Occipital lobe (tissue), 2 donors: ENCODE data around the gene STIL. TPM values are rescaled to one million over a fixed set of nuclear protein-coding genes. Genes with fewer than 3 reads are reported as not detected.
"Not testable (repeated sequence)": the region's sequence is repeated elsewhere in the genome, so short reads cannot be mapped to it uniquely, and the experiment has no call there.

Source experiments
- DNase-seq: peaks from one replicate; lab custom pipeline; 2025; lab: John Stamatoyannopoulos, UW
- total RNA-seq: library from RNA; depleted of rRNA; stranded (reverse); fragments of >200 nt; gene quantifications from one replicate; pipeline ENCODE4 v1.2.3, GENCODE V29; 2014

The STIL gene
- 9.4 TPM for total RNA-seq

- peak; percentile 98 for DNase-seq
Measured at GRCh38 chr1:47313915-47314664, at the start of gene STIL. TSS of gene STIL (minus strand) at chr1:47314147. CDS start at chr1:47310319, 3,828 bp downstream.

GRCh38 chr1:47362828-47363227 lies 48.9 kb upstream of the STIL start:
- no peak for DNase-seq

DNA sequence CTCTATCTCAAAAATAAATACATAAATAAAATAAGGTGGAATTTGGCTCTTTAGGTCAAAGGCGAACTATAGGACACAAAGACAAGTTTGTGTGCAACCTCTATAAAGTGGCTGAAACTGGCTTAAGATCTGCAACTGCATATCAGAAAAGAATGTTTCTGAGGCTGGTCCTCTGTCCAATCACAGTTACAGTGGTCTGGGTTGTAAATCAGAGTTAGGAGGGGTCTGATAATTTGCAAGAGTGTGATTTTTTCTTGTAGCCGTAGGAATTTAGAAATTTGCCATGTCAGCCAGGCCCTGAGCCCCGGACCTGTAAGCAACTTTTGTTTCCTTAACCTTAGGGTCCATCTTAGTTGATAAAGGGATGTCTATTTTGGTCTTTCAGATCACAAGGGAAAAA lies 47.4 kb upstream of the STIL start:
- no peak for DNase-seq

- no peak for DNase-seq
Measured at GRCh38 chr1:47351305-47351704, 37.4 kb upstream of the STIL start.

DNA sequence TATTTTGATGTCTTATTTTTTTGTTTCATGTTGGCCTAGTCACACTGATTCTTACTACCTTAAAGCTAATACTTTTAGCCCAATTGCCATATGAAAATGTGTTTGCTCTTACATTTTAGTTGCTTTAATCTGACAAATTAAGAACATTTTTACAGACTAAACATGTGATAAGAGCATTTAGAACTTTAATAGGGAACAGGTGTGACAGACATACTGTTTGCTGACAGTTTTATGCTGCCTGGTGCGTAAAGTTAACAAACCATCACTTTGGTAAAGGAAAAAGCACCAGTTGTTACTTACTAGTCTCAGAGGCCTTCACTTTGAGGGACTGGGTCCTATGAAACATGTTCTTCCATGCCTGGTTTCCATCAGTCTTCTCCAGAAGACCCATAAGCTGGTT lies 34.3 kb upstream of the STIL start:
- no peak for DNase-seq

GRCh38 chr1:47347735-47348134 lies 33.8 kb upstream of the STIL start:
- no peak for DNase-seq

- DNase-seq: not testable (repeated sequence)
Measured at GRCh38 chr1:47346979-47347378, 33.0 kb upstream of the STIL start.

DNA sequence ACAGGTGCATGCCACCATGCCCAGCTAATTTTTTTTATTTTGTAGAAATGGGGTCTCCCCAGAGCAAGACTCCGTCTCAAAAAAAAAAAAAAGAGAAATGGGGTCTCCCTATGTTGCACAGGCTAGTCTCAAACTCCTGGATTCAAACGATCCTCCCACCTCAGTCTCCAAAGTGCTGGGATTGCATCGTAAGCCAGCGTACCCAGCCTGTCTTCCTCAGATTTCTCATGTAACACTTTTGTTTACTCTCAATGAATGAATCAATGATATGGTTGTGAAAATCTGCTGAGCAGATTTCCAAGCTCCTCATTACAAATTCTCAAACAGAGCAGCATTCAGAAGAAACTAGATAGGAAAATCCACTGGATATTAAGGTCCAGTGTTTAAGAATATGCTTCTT lies 26.3 kb upstream of the STIL start:
- DNase-seq: no peak

DNA sequence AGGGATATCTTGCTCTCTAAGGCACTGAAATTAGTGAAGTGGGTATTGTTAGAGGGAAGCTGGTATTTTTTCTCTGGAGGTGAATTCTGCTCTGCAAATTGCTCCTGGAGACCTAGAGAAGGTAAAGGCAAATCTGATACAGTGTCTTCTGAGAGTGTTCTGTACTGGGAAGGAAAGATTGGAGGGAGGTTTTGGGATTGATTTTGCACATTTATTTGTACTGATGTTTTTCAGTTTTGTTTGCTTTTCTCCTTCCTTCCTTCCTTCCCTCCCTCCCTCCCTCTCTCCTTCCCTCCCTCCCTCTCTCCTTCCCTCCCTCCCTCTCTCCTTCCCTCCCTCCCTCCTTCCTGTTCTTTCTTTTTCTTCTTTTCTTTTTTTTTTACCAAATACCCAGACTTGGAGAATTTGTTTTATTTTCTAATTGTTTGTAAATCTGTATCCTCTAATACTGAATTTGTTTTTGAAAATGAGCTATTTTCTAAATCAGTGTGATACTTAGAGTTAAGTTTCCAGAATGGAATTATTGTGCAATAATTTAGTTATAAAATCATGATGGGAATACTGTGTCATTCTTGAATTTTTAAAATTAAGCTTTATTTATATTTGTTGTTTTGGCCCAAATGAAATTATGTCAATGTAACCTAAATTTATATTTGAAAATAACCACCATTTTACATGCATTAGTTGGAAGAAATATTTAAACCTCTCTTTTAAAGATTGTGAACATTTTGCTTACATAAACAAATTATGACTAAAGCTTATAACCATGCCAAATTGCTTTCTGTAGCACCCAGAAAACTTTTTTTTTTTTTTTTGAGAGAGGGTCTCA lies 24.5 kb upstream of the STIL start:
- DNase-seq: no peak

DNA sequence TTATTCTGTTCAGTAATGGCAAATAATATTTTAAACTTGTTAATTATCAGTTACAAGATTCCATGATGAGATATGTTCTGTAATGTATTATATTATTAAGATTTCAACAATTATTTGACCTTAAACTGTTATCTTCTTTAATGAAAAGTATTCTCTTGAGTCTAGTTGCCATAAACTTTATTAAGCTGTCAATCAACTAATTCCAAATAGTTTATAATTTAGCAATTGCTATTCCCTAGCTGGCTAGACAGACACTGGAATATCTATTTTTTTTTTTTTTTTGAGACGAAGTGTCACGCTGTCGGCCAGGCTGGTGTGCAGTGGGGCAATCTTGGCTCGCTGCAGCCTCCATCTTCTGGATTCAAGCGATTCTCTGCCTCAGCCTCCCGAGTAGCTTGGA lies 23.4 kb upstream of the STIL start:
- DNase-seq: no peak

- DNase-seq: no peak
Measured at GRCh38 chr1:47334765-47335435, 21.0 kb upstream of the STIL start.

DNA sequence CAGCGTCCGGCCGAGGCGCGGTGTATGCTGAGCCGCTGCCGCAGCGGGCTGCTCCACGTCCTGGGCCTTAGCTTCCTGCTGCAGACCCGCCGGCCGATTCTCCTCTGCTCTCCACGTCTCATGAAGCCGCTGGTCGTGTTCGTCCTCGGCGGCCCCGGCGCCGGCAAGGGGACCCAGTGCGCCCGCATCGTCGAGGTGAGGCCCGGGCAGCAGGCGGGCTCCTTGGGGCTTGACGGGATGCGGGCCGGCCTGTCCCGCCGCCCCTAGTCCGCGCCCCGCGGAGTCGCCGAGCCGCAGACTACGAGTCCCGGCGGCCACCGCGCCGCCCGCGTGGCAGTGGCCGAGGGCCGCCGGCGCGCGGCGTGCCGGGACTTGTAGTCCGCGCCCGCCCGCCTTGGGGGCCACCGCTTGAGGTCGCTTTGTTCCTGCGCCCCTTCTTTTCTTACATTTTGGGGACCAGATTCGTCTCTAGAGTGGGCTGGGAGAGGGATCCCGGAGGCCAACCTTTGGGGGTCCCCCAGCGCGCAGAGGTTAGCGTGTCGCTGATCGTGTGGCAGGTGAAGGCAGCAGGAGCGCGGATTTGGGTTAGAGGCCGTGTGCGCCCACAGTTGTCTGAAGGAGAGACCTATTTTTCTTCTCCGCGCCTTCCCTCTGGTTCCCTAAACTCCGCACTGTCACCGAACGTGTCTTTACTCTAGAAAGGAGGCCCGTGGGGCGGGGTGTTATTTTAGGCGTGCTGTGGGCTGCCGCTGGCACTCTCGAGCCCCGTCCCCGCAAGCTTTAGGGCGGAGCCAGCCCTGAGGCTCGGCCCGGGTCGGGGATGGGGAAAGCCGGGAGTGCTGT lies 20.2 kb upstream of the STIL start:
- peak; percentile 81 for DNase-seq

DNA sequence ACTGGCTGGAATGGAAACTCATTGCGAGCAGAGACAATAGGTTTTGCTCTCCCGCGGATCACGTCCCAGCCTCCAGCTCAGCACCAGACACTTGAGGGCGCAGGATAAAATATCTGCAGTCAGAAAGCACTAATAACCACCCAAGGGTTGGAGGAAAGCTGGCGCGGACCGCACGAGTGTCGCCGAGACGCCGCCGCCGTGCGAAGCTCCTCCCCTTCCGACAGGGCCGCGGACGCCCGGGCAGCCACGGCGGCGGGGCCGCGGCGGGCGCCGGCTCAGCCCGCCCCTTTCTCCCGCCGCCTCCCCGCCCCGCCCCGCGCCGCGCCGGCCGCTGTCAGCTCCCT lies 19.6 kb upstream of the STIL start, which contains the start of gene CMPK1:
Gene CMPK1 (plus strand): TSS at position 213 of the 344 bp plus-strand sequence. CDS start 156 bp downstream, outside the sequence.
- DNase-seq: peak; percentile 81

DNA sequence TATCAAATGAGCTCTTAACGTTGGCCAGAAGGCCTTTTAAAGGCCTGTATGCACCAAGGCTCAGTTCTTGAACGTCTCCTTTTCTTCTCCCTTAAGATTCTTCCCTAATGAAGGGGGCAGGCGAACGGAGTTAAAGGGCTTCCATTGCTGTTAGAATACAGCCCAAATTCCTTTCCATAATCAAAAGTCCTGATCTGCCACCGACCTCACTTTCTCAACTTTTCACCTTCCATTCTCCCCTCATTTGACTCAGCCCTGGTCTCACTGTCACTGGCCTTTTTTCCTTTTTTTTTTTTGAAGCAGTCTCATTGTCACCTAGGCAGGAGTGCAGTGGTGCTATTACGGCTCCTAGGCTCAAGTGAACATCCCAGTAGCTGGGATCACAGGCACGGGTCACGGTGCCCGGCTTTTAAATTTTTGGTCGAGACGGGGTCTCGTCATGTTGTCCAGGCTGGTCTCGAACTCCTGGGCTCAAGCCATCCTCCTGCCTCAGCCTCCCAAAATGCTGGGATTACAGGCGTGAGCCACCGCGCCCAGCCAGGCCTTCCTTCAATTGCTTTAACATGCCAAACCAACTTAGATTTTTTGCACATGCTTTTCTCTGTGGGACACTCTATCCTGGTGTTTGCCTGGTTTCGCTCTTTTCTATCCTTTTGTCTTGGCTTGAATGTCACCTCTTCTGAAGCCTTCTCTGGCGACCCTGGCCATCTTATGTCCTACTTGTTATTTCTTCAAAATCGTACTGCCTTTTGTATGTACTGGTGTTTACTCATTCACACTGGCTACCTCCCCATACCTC lies 19.0 kb upstream of the STIL start:
- no peak for DNase-seq

DNA sequence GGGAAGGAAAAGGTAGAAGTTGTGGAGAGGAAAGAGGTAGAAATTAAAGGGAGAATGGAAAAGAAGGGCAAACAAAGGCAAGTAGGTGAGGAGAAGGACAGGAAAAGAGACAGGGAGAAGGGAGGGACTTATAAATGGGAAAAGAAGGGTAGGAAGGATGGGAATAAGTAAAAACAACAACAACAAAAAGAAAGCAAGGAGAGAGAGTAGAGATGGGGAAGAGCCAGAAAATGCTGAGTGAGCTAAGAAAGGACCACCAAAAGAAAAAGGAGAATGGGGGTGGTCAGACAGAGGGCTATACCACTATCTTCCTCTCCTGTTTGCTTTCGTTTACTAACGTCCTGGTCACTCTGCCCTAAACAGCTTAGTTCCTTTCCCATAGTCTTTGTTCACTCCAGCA lies 17.9 kb upstream of the STIL start:
- no peak for DNase-seq

GRCh38 chr1:47330212-47330611 lies 16.3 kb upstream of the STIL start:
- no peak for DNase-seq

GRCh38 chr1:47328992-47329391 lies 15.0 kb upstream of the STIL start:
- no peak for DNase-seq

DNA sequence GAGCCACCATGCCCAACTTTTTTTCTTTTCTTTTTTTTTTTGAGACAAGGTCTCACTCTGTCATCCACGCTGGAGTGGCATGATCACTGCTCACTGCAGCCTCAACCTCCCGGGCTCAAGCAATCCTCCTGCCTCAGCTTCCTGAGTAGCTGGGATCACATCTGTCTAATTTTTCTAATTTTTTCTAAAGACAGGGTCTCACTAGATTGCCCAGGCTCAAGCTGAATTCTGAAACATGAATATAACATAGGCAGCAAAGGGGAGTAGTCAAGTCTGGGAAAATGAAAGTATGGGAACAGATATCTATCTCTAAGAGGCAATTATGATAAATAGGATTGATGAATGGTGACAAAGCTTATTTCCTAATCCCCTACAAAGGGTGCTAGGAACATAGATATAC lies 12.3 kb upstream of the STIL start:
- no peak for DNase-seq

- DNase-seq: no peak
Measured at GRCh38 chr1:47325528-47325927, 11.6 kb upstream of the STIL start.

DNA sequence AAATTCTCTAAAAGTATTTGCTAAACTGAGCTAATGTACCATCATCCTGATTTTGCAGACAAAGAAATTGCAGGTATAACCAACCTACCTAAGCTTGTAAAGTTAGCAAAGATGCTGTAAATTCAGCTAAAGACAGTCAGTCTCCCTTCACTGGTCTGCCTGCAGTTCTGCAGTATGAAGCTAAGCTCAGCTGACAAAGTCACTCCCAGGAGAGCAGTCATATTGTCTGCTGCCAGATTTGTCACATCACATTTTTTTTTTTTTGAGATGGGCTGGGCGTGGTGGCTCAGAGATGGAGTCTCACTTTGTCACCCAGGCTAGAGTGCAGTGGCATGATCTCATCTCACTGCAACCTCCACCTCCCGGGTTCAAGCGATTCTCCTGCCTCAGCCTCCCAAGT lies 10.7 kb upstream of the STIL start:
- DNase-seq: no peak
